Calu3 (cell line): Measurements from ENCODE around the gene UGT1A1. TPM values are rescaled to one million over a fixed set of nuclear protein-coding genes. Genes with fewer than 3 reads are reported as not detected.
A peak's percentile ranks its signal among the peaks of the same experiment; 100 is the strongest.

Experiments used
- BruUV-seq: library from RNA; stranded (reverse); fragments of 400-500 nt; replicated peaks from 2 replicates; lab custom pipeline; 2021; lab: Mats Ljungman, UMichigan
- CTCF ChIA-PET: fragments of 300-600 bp; sonication (Branson Sonifier 250); formaldehyde crosslinking; loops from one replicate; lab custom pipeline; 2022; ENCODE audit warnings: antibody characterized with exemption; lab: Charles Lee
- DNase-seq: peaks from one replicate; pipeline ENCODE4 v3.0.0; 2022
- H3K27ac Mint-ChIP-seq: one replicate; pipeline ENCODE4 v1.8.0; 2022; ENCODE audit warnings: mixed read lengths; ENCODE audit not compliant: unreplicated experiment
- H3K27me3 Mint-ChIP-seq: one replicate; pipeline ENCODE4 v1.8.0; 2022; ENCODE audit warnings: mixed read lengths; ENCODE audit not compliant: unreplicated experiment
- H3K36me3 Mint-ChIP-seq: one replicate; pipeline ENCODE4 v1.8.0; 2022; ENCODE audit warnings: mild to moderate bottlenecking, moderate library complexity, mixed read lengths; ENCODE audit not compliant: insufficient read depth, unreplicated experiment
- H3K4me1 Mint-ChIP-seq: one replicate; pipeline ENCODE4 v1.8.0; 2022; ENCODE audit warnings: mild to moderate bottlenecking, low read depth, mixed read lengths; ENCODE audit not compliant: unreplicated experiment
- H3K4me3 Mint-ChIP-seq: one replicate; pipeline ENCODE4 v1.8.0; 2022; ENCODE audit warnings: mild to moderate bottlenecking, low read depth, moderate library complexity, mixed read lengths; ENCODE audit not compliant: unreplicated experiment
- H3K9me3 Mint-ChIP-seq: one replicate; pipeline ENCODE4 v1.8.0; 2022; ENCODE audit warnings: low read depth, mixed read lengths; ENCODE audit not compliant: unreplicated experiment
- CTCF ChIP-seq: fragments of 200-600 bp; IDR thresholded peaks from one replicate; pipeline ENCODE4 v1.8.0; 2022; ENCODE audit warnings: antibody characterized with exemption; ENCODE audit not compliant: unreplicated experiment
- intact Hi-C: fragments of 100-400 bp; cut with micrococcal nuclease; formaldehyde crosslinking; loops from one replicate; pipeline ENCODE4 v1.10.0; 2022; ENCODE audit not compliant: unreplicated experiment
- total RNA-seq: library from RNA; stranded (reverse); gene quantifications from 2 replicates; pipeline ENCODE4 v1.2.3, GENCODE V29; 2022

UGT1A1 gene
- total RNA-seq, 1 experiment from 2014 or later: 26.7 TPM

GRCh38 chr2:233811732-233812131, 51.7 kb downstream of the UGT1A1 start:
- no peak overlapping the region for H3K4me3 Mint-ChIP-seq
- CTCF ChIA-PET: no interaction called here
- H3K27ac Mint-ChIP-seq: no peak overlapping the region
- no peak for TF ChIP-seq CTCF
- no TSS peak for BruUV-seq
- peaks cover 28% of the 10 kb centered on the region for H3K27me3 Mint-ChIP-seq
- intact Hi-C loops: no loop called here
- DNase-seq: no peak
- H3K36me3 Mint-ChIP-seq: no peaks in the 10 kb centered on the region
- no peaks in the 10 kb centered on the region for H3K9me3 Mint-ChIP-seq
- H3K4me1 Mint-ChIP-seq: no peaks in the 10 kb centered on the region

GRCh38 chr2:233813236-233814055, 53.4 kb downstream of the UGT1A1 start:
- Mint-ChIP-seq H3K27me3 (peaks cover 28% of the 10 kb centered on the region), H3K4me1 (no peaks in the 10 kb centered on the region), H3K27ac (no peak overlapping the region), H3K4me3 (no peak overlapping the region), H3K36me3 (peaks cover 5% of the 10 kb centered on the region), H3K9me3 (no peaks in the 10 kb centered on the region)
- DNase-seq: no peak
- CTCF ChIA-PET: no interaction called here
- intact Hi-C loops: no loop called here
- no TSS peak for BruUV-seq
- TF ChIP-seq CTCF: no peak

- Mint-ChIP-seq H3K27me3 (peaks cover 24% of the 10 kb centered on the region), H3K36me3 (peaks cover 5% of the 10 kb centered on the region), H3K9me3 (no peaks in the 10 kb centered on the region), H3K4me1 (no peaks in the 10 kb centered on the region), H3K4me3 (no peak overlapping the region), H3K27ac (no peak overlapping the region)
- CTCF ChIA-PET: interaction anchor here (1.5 kb wide), 1 partner anchor 15 kb away, joined by 3 read pairs; no protein-coding TSS in a partner anchor
- no peak for TF ChIP-seq CTCF
- no TSS peak for BruUV-seq
- DNase-seq: peak; percentile 20
- intact Hi-C loops: no loop called here
Measured at GRCh38 chr2:233814056-233814835, 54.2 kb downstream of the UGT1A1 start.

GRCh38 chr2:233815861-233816260, 55.8 kb downstream of the UGT1A1 start:
- CTCF ChIA-PET: no interaction called here
- Mint-ChIP-seq H3K36me3 (peaks cover 5% of the 10 kb centered on the region), H3K27me3 (peaks cover 20% of the 10 kb centered on the region), H3K4me1 (no peaks in the 10 kb centered on the region), H3K9me3 (no peaks in the 10 kb centered on the region), H3K4me3 (no peak overlapping the region), H3K27ac (no peak overlapping the region)
- no TSS peak for BruUV-seq
- no peak for DNase-seq
- intact Hi-C loops: no loop called here
- no peak for TF ChIP-seq CTCF
